ENCODE data around the gene PLB1.

The PLB1 gene

GRCh38 chr2:28593160-28593755 is 97.4 kb downstream of the PLB1 start:
- DNase-seq, result no peak

DNA sequence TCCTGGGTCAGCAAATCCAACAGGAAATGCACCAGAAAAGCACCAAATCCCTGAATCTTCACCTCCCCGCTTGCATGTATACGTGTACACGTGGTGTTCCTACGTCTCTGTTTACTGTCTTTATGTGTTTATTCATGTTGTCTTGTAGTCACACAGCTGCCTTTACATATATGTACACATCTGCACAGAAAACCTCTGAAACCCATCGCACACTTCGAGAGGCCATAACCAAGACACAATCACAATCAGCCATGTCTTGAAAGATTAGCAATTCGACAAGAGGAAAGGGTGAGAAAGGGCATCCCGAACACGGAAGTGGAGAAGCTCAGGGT is 98.1 kb downstream of the PLB1 start:
- no peak for DNase-seq

- DNase-seq, result peak; percentile 86
Measured at GRCh38 chr2:28594332-28595108, 98.7 kb downstream of the PLB1 start.

GRCh38 chr2:28595323-28595722 is 99.5 kb downstream of the PLB1 start:
- no peak for DNase-seq

GRCh38 chr2:28598484-28598883 is 102.6 kb downstream of the PLB1 start:
- no peak for DNase-seq

DNA sequence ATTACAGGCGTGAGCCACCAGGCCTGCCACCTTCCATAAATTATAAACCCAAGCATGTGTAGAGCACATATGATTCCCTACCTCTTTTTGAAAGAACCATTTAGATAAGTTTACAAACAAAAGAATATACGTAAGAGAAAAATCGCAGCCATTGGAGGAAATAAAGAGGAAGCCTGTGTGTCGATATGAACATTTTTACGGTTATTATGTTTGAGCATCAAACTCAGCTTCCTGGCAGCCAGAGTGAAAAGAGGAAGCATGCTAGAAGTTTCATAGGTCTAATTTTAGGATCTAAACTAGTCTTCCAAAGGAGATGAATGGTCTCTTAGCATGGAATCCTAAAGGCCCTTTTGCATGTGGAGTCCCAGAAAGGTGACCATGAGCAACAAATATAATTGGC is 104.3 kb downstream of the PLB1 start:
- DNase-seq, result no peak

GRCh38 chr2:28601616-28602015 is 105.8 kb downstream of the PLB1 start:
- no peak for DNase-seq

DNA sequence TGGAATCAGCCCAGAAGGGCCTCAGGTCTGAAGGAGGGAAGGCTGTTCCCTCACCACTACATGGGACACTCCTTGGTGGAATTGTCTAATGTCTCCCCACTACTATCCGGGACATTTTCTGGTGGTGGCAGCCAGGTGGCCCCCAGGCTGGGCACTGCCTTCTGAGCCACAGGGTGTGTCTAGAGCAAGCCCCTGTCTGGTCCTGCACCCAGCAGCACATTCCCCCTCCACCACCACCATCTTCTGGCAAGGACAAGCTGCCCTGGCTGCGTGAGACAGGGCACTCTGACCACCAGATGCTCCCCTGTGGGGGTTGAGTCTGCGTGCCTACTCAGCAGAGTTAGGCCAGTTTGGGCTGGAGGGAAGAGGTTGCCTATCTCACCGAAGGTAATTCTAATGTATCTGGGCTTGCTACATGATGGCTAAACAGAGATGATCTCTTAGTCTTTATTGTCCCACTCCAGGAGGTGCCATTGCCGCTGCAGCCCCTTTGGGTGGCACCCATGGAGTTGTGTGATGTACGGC is 106.3 kb downstream of the PLB1 start:
- no peak for DNase-seq

DNA sequence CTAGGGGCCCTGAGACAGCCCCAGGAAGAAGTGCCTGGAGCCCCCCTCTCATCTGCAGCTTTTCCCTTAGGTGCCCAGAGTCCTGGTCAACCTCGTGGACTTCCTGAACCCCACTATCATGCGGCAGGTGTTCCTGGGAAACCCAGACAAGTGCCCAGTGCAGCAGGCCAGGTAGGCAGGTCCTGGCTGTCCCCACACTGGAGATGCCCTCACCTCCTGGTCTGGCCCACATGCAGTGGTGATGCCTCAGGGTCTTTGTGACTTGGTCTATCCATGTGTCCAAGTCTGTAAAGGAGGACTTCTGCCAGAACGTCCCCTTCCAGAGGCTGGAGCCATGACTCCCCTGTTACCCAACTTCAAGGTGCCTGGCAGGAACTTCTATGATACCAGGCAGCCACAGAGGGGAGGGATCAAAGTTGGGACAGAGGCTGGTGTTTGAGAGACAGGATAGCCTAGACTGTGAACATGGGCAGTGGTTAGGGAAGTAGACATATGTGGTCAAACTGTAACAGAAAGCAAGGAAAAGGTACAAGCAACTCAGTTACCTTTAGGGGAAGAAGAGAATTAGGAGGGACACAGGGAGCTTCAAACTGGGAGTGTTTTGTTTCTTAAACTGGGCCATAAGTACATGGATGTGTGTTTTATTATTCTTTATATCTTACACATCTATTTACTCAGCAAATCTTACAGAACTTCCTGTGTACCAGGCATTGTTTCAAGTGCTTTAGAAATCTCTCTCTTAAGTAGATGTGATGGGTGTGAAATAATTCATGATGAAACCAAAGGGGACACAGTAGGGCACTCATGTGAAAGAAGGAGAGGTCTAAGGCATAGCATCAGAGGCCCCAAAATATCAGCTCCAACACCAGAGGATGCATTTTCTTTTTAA is 107.1 kb downstream of the PLB1 start:
- no peak for DNase-seq

DNA sequence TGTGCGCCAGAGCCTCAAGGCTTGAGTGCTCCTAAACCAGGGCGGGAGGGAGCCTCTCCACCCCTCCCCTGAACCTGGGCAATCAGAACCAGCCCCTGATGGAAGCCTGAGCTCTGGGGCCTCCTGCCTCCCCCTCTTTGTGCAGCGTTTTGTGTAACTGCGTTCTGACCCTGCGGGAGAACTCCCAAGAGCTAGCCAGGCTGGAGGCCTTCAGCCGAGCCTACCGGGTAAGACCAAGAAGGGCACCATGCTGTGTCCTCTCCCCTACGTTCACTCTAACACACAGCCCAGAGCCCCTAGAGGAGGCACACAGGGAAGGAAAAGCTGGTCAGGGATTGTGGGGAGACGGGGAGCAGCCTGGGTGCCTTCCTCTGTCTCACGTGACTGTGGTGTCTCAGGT is 108.0 kb downstream of the PLB1 start:
- no peak for DNase-seq

GRCh38 chr2:28604284-28604843 is 108.5 kb downstream of the PLB1 start:
- DNase-seq, result no peak

DNA sequence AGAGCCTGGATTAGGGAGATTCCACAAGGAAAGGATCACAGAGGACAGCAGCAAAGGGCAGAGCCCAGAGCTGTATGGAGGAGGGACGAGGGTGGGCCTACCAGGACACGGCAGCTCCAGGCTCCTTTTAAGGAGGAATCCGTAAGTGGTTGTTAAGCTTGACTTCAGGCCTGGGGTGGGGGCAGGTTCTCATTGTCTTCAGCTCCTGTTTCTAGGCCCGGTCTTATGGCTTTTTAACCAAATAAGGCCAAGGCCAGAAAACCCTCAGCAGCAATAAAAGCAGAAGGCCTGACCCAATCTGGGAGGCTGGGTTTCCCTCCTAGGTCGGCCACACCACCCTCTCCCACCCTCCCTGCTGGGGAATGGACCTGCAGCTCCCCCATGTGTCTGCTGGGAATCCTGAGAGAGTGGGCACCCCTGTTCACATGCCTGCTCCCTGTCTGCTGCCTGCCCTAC is 111.2 kb downstream of the PLB1 start:
- no peak for DNase-seq

- DNase-seq, result no peak
Measured at GRCh38 chr2:28607730-28608499, 112.1 kb downstream of the PLB1 start.

DNA sequence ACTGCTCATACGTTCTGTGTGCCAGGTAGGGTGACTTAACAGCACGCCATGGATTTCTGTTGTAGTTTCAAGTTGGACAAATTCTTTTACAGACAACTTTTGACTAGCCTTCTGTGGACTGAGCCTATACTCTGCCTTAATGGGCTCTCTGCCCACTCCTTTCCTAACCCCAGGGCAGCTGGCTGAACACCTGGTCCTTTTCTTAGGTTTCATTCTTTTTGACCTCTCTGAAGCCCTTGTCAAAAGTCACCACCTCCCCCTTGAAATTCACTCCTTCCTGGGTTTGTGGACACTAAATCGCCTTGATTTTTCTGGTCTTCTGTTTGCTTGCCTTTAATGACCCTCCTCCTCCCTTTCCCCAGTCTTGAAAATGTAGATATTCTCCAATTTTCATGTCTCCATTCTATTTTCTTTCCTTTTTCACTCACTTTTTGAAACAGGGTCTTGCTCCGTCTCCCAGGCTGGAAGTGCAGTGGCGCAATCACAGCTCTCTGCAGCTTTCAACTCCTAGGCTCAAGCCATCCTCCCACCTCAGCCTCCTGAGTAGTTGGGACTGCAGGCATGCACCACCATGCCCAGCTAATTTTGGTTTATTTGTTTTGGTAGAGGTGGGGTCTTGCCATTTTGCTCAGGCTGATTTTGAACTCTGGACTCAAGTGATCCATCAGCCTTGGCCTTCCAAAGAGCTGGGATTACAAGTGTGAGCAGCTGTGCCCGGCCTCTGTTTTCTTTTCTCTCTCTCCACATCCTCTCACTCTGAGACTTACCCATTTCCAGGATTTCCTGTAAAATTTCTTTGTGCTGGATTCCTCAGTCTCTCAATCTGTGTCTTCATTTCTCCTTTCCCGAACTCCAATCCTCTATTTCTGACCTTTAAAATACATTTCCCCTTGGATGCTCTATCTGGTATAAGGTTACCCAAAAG is 112.9 kb downstream of the PLB1 start:
- no peak for DNase-seq

DNA sequence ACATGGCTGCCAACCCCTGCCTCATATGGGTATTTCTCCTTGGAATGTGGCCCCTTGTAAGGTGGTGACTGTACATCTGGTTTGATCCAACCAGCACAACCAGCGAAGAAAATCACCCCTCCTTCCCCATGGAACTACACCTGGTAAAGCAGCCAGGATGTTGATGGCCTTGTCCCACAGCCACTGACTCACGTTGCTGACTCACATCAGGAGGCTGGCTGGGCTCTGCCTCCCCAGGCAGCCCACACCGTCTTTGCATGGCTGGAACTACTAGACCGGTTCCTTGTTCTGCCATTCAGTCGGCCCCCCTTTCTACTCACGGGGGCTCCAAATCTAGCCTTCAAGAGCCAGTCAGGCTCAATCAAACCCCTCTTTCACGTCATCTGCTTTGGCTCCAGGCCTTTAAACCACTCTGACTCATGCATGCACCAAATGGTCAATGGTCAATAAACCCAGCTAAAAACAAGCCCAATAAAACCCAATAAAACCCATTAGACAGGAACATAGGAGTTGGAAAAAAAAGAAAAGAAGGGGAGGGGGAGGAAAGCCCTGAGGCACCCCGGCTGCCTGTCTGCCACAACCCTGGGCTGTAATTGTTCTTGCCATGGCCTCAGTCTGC is 114.8 kb downstream of the PLB1 start:
- peak; percentile 17 for DNase-seq

GRCh38 chr2:28612131-28612812 is 116.4 kb downstream of the PLB1 start:
- DNase-seq, result no peak

- DNase-seq, result no peak
Measured at GRCh38 chr2:28613186-28613585, 117.3 kb downstream of the PLB1 start.

- DNase-seq, result no peak
Measured at GRCh38 chr2:28613633-28614501, 118.0 kb downstream of the PLB1 start.

DNA sequence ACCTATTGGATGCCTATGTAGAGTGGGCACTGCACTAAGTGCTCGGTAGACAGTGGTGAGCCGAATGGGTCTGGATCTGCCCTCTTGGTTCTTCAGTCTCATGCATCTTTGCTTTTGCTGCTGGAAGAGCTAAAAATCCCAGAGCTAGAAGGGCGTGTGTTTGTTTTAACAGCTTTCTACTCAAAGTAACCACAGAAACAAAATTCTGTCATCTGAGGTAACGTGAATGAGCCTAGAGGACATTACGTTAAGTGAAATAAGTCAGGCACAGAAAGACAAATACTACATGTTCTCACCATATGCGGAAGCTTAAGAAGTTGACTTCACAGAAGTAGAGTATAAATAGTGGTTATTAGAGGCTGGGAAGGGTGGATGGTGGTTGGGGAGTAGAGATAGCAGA is 119.8 kb downstream of the PLB1 start:
- DNase-seq, result no peak
